T-helper 1 cell treated with Interleukin-12 subunit alpha and Interleukin-12 subunit beta and Interleukin-4 antibody, amounts not matched to agents 30 ng/mL and 1 ng/mL, for 36 hours (primary cell): ENCODE data around the gene TBX10. TPM values are rescaled to one million over a fixed set of nuclear protein-coding genes. Genes with fewer than 3 reads are reported as not detected.
"Not testable (repeated sequence)": the region's sequence is repeated elsewhere in the genome, so short reads cannot be mapped to it uniquely, and the experiment has no call there.

Experiments
- intact Hi-C: fragments of 100-400 bp; cut with micrococcal nuclease; formaldehyde crosslinking; loops from one replicate; pipeline ENCODE4 v1.15.1; 2024
- total RNA-seq: library from RNA; stranded (reverse); gene quantifications from 2 replicates; pipeline ENCODE4 v1.2.3, GENCODE V29; 2022

Gene TBX10
- total RNA-seq, 1 donor from 2014 or later, result not detected

GRCh38 chr11:67618901-67619659, 20.5 kb downstream of the TBX10 start:
- intact Hi-C loops, result not testable (repeated sequence)

DNA sequence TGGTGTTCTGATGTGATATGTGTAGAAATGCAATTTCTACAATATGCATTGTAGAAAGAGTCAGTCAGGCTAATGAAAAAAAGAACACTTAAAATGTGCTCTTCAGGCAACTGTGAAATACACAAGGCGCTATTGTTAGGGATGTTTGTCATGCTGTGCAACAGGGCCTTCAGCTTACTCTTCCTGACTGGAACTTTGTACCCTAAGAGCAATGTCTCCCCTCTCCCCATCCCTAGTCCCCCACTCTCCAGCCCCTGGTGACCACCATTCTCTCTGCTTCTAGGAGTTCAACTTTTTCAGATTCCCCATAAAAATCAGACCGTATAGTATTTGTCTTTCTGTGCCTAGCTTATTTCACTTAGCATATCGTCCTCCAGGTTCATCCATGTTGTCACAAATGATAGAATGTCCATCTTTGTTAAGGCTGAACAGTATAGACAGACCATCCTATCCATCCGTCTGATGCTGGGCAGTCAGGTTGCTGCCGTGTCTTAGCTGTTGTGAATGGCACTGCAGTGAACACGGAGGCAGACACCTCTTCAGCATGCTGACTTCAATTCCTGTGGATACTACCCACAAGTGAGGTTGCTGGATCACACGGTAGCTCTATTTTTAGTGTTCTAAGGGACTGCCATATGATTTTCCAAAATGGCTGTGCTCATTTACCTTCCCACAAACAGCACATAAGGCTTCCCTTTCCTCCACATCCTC, 22.2 kb downstream of the TBX10 start:
- intact Hi-C loops, result no loop called here

GRCh38 chr11:67616431-67617242, 22.9 kb downstream of the TBX10 start:
- intact Hi-C loops, result no loop called here

DNA sequence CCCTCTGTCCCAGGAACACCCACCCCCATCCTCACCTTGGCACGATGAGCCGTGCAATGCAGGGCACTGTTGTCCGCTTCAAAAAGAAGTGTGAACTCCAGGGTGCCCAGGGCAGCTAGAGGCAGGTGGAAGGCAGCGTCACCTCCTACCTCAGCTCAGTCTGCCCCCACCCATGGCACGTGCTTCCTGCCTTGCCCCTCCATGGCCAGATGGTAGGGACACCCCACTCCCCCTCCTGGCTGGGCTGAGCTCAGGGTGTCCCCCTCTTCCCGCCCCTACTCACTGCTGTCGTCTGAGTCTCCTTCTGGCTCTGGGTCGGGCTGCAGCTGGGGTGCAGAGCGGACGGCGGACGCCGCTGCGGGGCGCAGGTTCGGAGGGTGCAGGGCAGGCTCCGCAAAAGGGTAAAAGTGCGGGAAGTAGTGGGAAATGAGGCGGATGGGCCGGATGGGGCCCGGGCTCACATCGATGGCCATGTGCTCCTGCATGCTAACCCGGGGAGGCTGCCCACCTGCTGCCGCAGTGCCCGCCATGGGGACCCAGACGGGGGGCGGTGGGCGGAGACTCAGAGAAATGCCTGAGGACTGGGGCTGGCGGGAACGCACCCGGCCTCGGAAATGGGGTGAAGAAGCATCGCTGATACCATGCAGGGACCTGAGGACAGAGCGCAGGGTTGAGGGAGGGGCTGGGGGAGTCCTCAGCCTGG, 23.7 kb downstream of the TBX10 start:
- intact Hi-C loops, result no loop called here

- intact Hi-C loops, result loop anchor here (1.0 kb wide), 4 partner anchors 9 to 107 kb away; partner anchors contain the start of genes CDK2AP2, NDUFV1 and NUDT8
Measured at GRCh38 chr11:67614730-67615714, 24.5 kb downstream of the TBX10 start.

- intact Hi-C loops, result loop anchor here (1.0 kb wide), 4 partner anchors 8 to 106 kb away; partner anchors contain the start of genes CDK2AP2, NDUFV1 and NUDT8
Measured at GRCh38 chr11:67613960-67614715, 25.4 kb downstream of the TBX10 start.

DNA sequence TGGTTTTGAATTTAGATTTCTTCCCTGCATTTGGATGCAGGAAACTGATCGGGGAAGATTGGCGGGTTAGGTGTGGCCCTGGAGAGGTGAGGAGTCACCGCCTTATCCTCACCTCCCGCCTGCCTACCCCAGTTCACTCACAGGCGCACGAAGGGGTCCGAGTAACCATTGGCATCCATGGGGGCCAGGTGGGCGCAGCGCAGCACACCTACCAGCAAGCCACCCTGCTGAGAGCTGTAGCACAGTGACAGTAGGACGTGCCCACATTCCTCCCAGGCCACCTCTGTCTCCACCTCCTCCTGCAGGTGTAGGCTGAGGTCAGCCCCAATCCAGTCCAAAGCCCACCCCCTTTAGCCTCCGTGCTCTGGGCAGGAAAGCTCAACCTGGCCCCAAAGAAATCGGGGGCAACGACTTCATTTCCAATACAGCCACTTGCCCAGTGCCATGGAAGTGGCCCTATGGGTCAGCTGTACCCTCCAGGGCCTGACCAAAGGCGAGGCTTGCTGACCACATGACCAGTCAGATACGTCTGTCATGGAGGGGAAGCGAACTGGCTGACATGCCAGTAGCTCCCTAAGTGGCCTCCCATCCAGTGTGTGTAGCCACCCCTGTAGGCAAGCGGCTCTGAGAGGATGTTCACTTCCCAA, 26.1 kb downstream of the TBX10 start:
- intact Hi-C loops, result no loop called here

DNA sequence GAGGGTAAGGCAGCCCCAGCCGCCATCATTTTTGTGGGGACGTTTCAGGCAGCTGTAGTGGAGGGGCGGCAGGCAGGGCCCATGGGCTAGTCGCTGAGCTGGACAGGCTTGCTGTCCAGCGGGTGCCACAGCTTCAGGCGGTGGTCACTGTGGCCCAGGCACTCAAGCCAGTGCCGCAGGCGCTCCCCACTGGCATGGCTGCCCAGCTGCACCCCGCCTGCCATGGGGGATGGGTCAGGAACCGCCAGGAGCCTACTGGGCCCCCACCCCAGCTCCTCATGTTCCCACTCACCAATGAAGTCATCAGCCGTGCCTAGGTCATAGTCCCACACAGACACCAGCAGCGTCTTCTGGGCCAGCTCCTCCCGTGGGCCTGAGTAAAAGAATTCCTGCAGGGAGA, 26.8 kb downstream of the TBX10 start:
- intact Hi-C loops, result no loop called here

GRCh38 chr11:67611704-67612587, 27.6 kb downstream of the TBX10 start:
- intact Hi-C loops, result no loop called here

GRCh38 chr11:67611165-67611564, 28.4 kb downstream of the TBX10 start:
- intact Hi-C loops, result no loop called here

DNA sequence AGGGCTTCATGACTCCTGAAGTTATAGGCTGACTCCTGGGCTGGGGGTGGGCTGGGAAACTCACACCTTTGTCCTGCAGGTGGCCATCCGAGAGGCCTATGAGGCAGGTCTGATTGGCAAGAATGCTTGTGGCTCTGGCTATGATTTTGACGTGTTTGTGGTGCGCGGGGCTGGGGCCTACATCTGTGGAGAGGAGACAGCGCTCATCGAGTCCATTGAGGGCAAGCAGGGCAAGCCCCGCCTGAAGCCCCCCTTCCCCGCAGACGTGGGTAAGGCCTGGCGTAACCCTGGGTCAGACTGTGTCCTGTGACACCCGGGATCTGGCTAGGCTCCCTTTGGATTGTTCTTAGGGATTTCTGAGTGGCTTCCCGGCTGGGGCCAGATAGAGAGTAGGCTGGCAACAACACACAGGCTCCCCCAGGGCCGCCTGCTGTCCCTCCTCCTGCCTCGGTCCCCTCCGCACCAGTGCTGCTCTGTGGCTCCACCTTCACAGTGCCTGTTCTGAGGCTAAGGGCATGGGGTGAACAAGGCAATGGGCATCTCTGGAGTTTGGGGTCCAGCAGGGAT, 29.2 kb downstream of the TBX10 start:
- intact Hi-C loops, result no loop called here

DNA sequence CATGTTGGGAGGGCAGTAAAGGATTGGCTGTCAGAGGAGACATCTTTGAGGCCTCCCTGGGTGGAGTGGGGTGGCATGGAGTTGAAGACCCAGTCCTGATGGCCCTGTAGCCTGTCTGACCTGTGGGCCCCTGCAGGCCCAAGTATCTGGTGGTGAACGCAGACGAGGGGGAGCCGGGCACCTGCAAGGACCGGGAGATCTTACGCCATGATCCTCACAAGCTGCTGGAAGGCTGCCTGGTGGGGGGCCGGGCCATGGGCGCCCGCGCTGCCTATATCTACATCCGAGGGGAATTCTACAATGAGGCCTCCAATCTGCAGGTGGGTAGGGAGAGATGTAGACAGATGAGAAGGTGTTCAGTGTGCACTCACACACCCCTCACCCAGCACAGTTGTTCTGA, 30.2 kb downstream of the TBX10 start:
- intact Hi-C loops, result no loop called here

DNA sequence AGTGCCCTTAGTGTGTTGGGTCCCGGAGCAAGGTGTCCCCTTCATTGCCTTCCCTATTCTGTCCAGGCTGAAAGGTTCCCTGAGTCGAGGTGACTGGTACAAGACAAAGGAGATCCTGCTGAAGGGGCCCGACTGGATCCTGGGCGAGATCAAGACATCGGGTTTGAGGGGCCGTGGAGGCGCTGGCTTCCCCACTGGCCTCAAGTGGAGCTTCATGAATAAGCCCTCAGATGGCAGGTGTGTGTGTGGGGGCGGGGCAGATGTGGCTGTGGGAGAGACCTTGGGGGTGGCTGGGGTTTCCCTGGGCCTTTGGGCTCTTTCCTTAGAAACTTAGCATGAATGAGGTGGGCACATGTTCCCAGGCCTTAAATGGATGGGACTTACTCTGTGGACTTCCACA, 31.1 kb downstream of the TBX10 start:
- intact Hi-C loops, result no loop called here

DNA sequence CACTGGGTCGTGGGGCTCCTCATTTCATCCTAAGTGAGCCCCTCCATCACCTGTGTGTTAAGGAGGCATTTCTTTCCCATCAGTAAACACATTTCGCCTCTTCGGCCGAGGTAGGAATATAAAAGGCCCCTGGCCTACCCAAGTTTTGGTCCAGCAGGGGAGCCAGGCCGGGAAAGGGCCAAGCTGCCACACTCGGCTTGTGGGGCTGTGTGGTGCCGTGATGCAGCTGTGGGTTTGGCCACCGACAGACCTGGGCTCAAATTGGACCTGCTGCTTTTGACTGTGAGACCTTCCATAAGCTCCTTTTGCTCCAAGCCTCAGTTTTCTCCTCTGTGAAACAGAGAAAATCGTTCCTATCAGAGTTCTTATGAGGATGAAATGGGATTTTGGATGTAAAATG, 32.1 kb downstream of the TBX10 start:
- intact Hi-C loops, result loop anchor here (2.0 kb wide), 1 partner anchor 765 kb away; the partner anchor contains the start of gene RCE1

- intact Hi-C loops, result loop anchor here (1.0 to 2.0 kb wide), 10 partner anchors 8 to 1140 kb away; partner anchors contain the start of genes AIP, CDK2AP2, GSTP1 and NUDT8
Measured at GRCh38 chr11:67606492-67607295, 32.9 kb downstream of the TBX10 start, which contains the start of gene NDUFV1. Gene NDUFV1, plus strand, starts transcription at chr11:67606936. Its CDS starts 69 bp downstream, at chr11:67607005.

GRCh38 chr11:67606093-67606491, 33.5 kb downstream of the TBX10 start:
- intact Hi-C loops, result loop anchor here (1.0 to 2.0 kb wide), 10 partner anchors 8 to 1140 kb away; partner anchors contain the start of genes AIP, CDK2AP2, GSTP1 and NUDT8
